Spleen (tissue), 11 donors: ENCODE measurements around the gene HLA-DMA. TPM values are rescaled to one million over a fixed set of nuclear protein-coding genes. Genes with fewer than 3 reads are reported as not detected.
"Not testable (repeated sequence)": the region's sequence is repeated elsewhere in the genome, so short reads cannot be mapped to it uniquely, and the experiment has no call there.

Source experiments
- DNase-seq: peaks from one replicate; pipeline ENCODE4 v3.0.0-alpha.2; 2020
- H3K27ac ChIP-seq, 8 donors: fragments of 200-600 bp; sonication (generic) in 7 of 8; 1 replicate in 4 of 8; 2 replicates in 4 of 8; pipeline versions ENCODE4 v1.5.0 to v1.8.0; 2016 to 2021; ENCODE audit warnings: inconsistent platforms in 4 of 8, mild to moderate bottlenecking in 4 of 8, moderate library complexity in 1 of 8
- H3K27me3 ChIP-seq, 7 donors: fragments of 200-600 bp; sonication (generic) in 6 of 7; replicated peaks in 1 of 7; 1 replicate in 4 of 7; 2 replicates in 3 of 7; pipeline versions ENCODE4 v1.5.0 to v1.8.0; 2016 to 2021; ENCODE audit warnings: inconsistent platforms in 3 of 7, mild to moderate bottlenecking in 1 of 7
- H3K36me3 ChIP-seq, 6 donors: fragments of 200-600 bp; sonication (generic) in 5 of 6; 1 replicate in 4 of 6; 2 replicates in 2 of 6; pipeline versions ENCODE4 v1.5.0 to v1.8.0; 2016 to 2021; ENCODE audit warnings: inconsistent platforms in 2 of 6
- H3K4me1 ChIP-seq, 6 donors: fragments of 200-600 bp; sonication (generic) in 5 of 6; 1 replicate in 3 of 6; 2 replicates in 3 of 6; pipeline versions ENCODE4 v1.5.0 to v1.8.0; 2016 to 2021; ENCODE audit warnings: inconsistent platforms in 3 of 6
- H3K4me3 ChIP-seq, 8 donors: fragments of 200-600 bp; sonication (generic) in 7 of 8; 1 replicate in 4 of 8; 2 replicates in 4 of 8; pipeline versions ENCODE4 v1.5.0 to v1.8.0; 2016 to 2021; ENCODE audit warnings: inconsistent platforms in 4 of 8, mild to moderate bottlenecking in 4 of 8, moderate library complexity in 2 of 8
- H3K9me3 ChIP-seq, 8 donors: fragments of 200-600 bp; sonication (generic) in 7 of 8; 1 replicate in 4 of 8; 2 replicates in 4 of 8; pipeline versions ENCODE4 v1.5.0 to v1.8.0; 2016 to 2021; ENCODE audit warnings: inconsistent platforms in 4 of 8
- CTCF ChIP-seq, 11 experiments: fragments of 200-600 bp in 7 of 11; fragments of 450-650 bp in 4 of 11; sonication (generic) in 4 of 11; IDR thresholded peaks in 8 of 11; conservative IDR thresholded peaks in 3 of 11; 1 replicate in 7 of 11; 2 replicates in 4 of 11; pipeline versions ENCODE4 v1.4.0 to v1.8.0; 2016 to 2021; ENCODE audit warnings: antibody characterized with exemption in 11 of 11, inconsistent platforms in 4 of 11, mild to moderate bottlenecking in 1 of 11
- POLR2A ChIP-seq, 3 donors: fragments of 450-650 bp; IDR thresholded peaks; one replicate each; pipeline ENCODE4 v1.5.1; 2017; ENCODE audit warnings: antibody characterized with exemption in 3 of 3, mild to moderate bottlenecking in 1 of 3
- POLR2AphosphoS5 ChIP-seq, 3 donors: sonication (generic); formaldehyde crosslinking; IDR thresholded peaks; one replicate each; pipeline ENCODE4 v1.5.1; 2017; ENCODE audit warnings: antibody characterized with exemption in 3 of 3
- WGBS, 5 donors: extraction: QIAGEN DNeasy Blood & Tissue Kit in 3 of 5; methylation state at CpG; one replicate each; pipeline versions ENCODE4 v1.1.5 to v1.1.7; 2013 to 2018; 5-methylcytosine and 5-hydroxymethylcytosine counted together
- intact Hi-C: fragments of 100-400 bp; cut with DNase I; formaldehyde crosslinking; loops from one replicate; pipeline ENCODE4 v1.15.0; 2023; ENCODE audit warnings: low total_unique reads
- polyA plus RNA-seq, 3 donors: library from polyadenylated mRNA; stranded (reverse); fragments of 200-250 nt; gene quantifications; one replicate each; pipeline ENCODE4 v1.2.1, GENCODE V29; 2013
- total RNA-seq, 7 donors: library from RNA; depleted of rRNA in 3 of 7; stranded (reverse); fragments of >200 nt in 3 of 7; fragmentation: NEBNext Ultra II Directional in 4 of 7; extraction: Animal tissue kit (Norgen Biotek cat#: 25700) in 4 of 7; gene quantifications; one replicate each; pipeline versions ENCODE4 v1.1.0 to v1.2.1, GENCODE V29; 2016 to 2021
- donor health status: healthy with polysubstance abuse.
- donor health status: DM: no; HTN: no; CAD: no; lungs with moderate emphysema.
- donor health status: DM: no; HTN: no; CAD: no.
- donor health status: Bipolar disorder and iron deficiency.
- donor health status: healthy.
- donor health status: DM: no; HTN: no; CAD: no.
- donor health status: DM: yes; HTN: yes; CAD: no.

The HLA-DMA gene
- total and polyA plus RNA-seq, 10 donors: 141 to 423 (median 195) TPM

GRCh38 chr6:32945953-32946352 lies 6.9 kb downstream of the HLA-DMA start:
- H3K27ac ChIP-seq: peak overlapping the region in 7 of 8 donors; percentile 85 to 96 (median 93)
- H3K4me1 ChIP-seq: peaks cover 51 to 100% (median 89%) of the 10 kb centered on the region in 6 donors
- intact Hi-C loops: loop anchor here (10.0 kb wide), 1 partner anchor 51 kb away; no protein-coding TSS in a partner anchor

GRCh38 chr6:32945108-32945760 lies 7.7 kb downstream of the HLA-DMA start:
- DNase-seq: peak; percentile 84
- H3K4me1 ChIP-seq: peaks cover 51 to 100% (median 89%) of the 10 kb centered on the region in 6 donors
- intact Hi-C loops: loop anchor here (10.0 kb wide), 1 partner anchor 50 kb away; no protein-coding TSS in a partner anchor

More at GRCh38 chr6:32945953-32946352, 6.9 kb downstream of the HLA-DMA start:
- TF ChIP-seq POLR2A (IDR thresholded peaks at IDR 0.05): no peak
- TF ChIP-seq POLR2AphosphoS5 (IDR thresholded peaks at IDR 0.05): no peak
- no peak for TF ChIP-seq CTCF (IDR thresholded peaks at IDR 0.05 in 8 of 11, conservative IDR thresholded peaks at IDR 0.05 in 3 of 11)
- no peaks in the 10 kb centered on the region for H3K27me3 ChIP-seq
- peaks cover 0 to 27% (median 0%) of the 10 kb centered on the region in 6 donors for H3K36me3 ChIP-seq
- peak overlapping the region in 1 of 8 donors; percentile 62 for H3K4me3 ChIP-seq
- DNase-seq: no peak
- no peaks in the 10 kb centered on the region for H3K9me3 ChIP-seq

GRCh38 chr6:32943864-32944649 lies 8.8 kb downstream of the HLA-DMA start:
- TF ChIP-seq CTCF (IDR thresholded peaks at IDR 0.05 in 8 of 11, conservative IDR thresholded peaks at IDR 0.05 in 3 of 11) (no peak), POLR2AphosphoS5 (IDR thresholded peaks at IDR 0.05) (peak in 2 of 3 donors; percentile 48 to 86), POLR2A (IDR thresholded peaks at IDR 0.05) (peak in 2 of 3 donors; percentile 32 to 41)
- WGBS, 5 donors: 28 to 36% (median 33%) methylated on average over 4 of the region's 4 CpGs
- DNase-seq: peak; percentile 82
- peak overlapping the region; percentile 72 to 96 (median 92) for H3K27ac ChIP-seq
- H3K36me3 ChIP-seq: peaks cover 0 to 12% (median 0%) of the 10 kb centered on the region in 6 donors
- peaks cover 45 to 100% (median 89%) of the 10 kb centered on the region in 6 donors for H3K4me1 ChIP-seq
- H3K9me3 ChIP-seq: no peaks in the 10 kb centered on the region
- H3K4me3 ChIP-seq: peak overlapping the region in 7 of 8 donors; percentile 13 to 62 (median 16)
- H3K27me3 ChIP-seq: no peaks in the 10 kb centered on the region
- intact Hi-C loops: loop anchor here (10.0 kb wide), 1 partner anchor 49 kb away; no protein-coding TSS in a partner anchor

More at GRCh38 chr6:32945108-32945760, 7.7 kb downstream of the HLA-DMA start:
- H3K27ac ChIP-seq: peak overlapping the region; percentile 72 to 96 (median 92)
- peaks cover 0 to 24% (median 0%) of the 10 kb centered on the region in 6 donors for H3K36me3 ChIP-seq
- peak overlapping the region in 1 of 8 donors; percentile 62 for H3K4me3 ChIP-seq
- TF ChIP-seq POLR2AphosphoS5 (IDR thresholded peaks at IDR 0.05) (peak in 1 of 3 donors; percentile 46), CTCF (IDR thresholded peaks at IDR 0.05 in 8 of 11, conservative IDR thresholded peaks at IDR 0.05 in 3 of 11) (no peak)
- WGBS, 5 donors: 33 to 57% (median 42%) methylated on average over 9 of the region's 9 CpGs
- H3K27me3 ChIP-seq: no peaks in the 10 kb centered on the region
- no peaks in the 10 kb centered on the region for H3K9me3 ChIP-seq

- not testable (repeated sequence) for H3K27me3 ChIP-seq, DNase-seq, H3K4me3 ChIP-seq, H3K9me3 ChIP-seq
- WGBS, 5 donors: 77 to 84% (median 82%) methylated on average over 9 of the region's 9 CpGs
- intact Hi-C loops: loop anchor here (10.0 kb wide), 1 partner anchor 48 kb away; no protein-coding TSS in a partner anchor
- Histone ChIP-seq H3K36me3 (peaks cover 0 to 13% (median 7%) of the 10 kb centered on the region in 6 donors), H3K27ac (peak overlapping the region in 7 of 8 donors; percentile 85 to 96 (median 93)), H3K4me1 (peaks cover 45 to 100% (median 89%) of the 10 kb centered on the region in 6 donors)
These were observed 10.3 kb downstream of the HLA-DMA start for GRCh38 chr6:32942555-32943123.
